Measurements from ENCODE around the gene GRIN2A. TPM values are rescaled to one million over a fixed set of nuclear protein-coding genes. Genes with fewer than 3 reads are reported as not detected.

Gene GRIN2A
- total RNA-seq, 1 donor from 2014 or later = under 0.01 TPM

- Histone ChIP-seq H3K36me3 (ENCODE audit: control insufficient read depth, insufficient read depth, low read length) (no peaks in the 10 kb centered on the region), H3K4me3 (ENCODE audit: low read depth, low read length) (no peak overlapping the region), H3K27me3 (ENCODE audit: control insufficient read depth, insufficient read depth, low read length) (no peaks in the 10 kb centered on the region)
- no peak for DNase-seq (ENCODE audit: low read depth)
- no peak for TF ChIP-seq CTCF (IDR thresholded peaks at IDR 0.05; ENCODE audit: insufficient read depth, low read length, poor library complexity, severe bottlenecking)
Observed at GRCh38 chr16:10031473-10031872, 150.8 kb downstream of the GRIN2A start.

- Histone ChIP-seq H3K4me3 (ENCODE audit: low read depth, low read length) (no peak overlapping the region), H3K36me3 (ENCODE audit: control insufficient read depth, insufficient read depth, low read length) (no peaks in the 10 kb centered on the region), H3K27me3 (ENCODE audit: control insufficient read depth, insufficient read depth, low read length) (no peaks in the 10 kb centered on the region)
- no peak for TF ChIP-seq CTCF (IDR thresholded peaks at IDR 0.05; ENCODE audit: insufficient read depth, low read length, poor library complexity, severe bottlenecking)
- no peak for DNase-seq (ENCODE audit: low read depth)
Observed at GRCh38 chr16:10028644-10029043, 153.6 kb downstream of the GRIN2A start.

- no peaks in the 10 kb centered on the region for H3K36me3 ChIP-seq (ENCODE audit: control insufficient read depth, insufficient read depth, low read length)
- no peaks in the 10 kb centered on the region for H3K27me3 ChIP-seq (ENCODE audit: control insufficient read depth, insufficient read depth, low read length)
- no peak overlapping the region for H3K4me3 ChIP-seq (ENCODE audit: low read depth, low read length)
- TF ChIP-seq CTCF (IDR thresholded peaks at IDR 0.05; ENCODE audit: insufficient read depth, low read length, poor library complexity, severe bottlenecking) = no peak
- no peak for DNase-seq (ENCODE audit: low read depth)
Observed at GRCh38 chr16:10027553-10027952, 154.7 kb downstream of the GRIN2A start.

- no peaks in the 10 kb centered on the region for H3K36me3 ChIP-seq (ENCODE audit: control insufficient read depth, insufficient read depth, low read length)
- DNase-seq (ENCODE audit: low read depth) = no peak
- no peaks in the 10 kb centered on the region for H3K27me3 ChIP-seq (ENCODE audit: control insufficient read depth, insufficient read depth, low read length)
- H3K4me3 ChIP-seq (ENCODE audit: low read depth, low read length) = no peak overlapping the region
- TF ChIP-seq CTCF (IDR thresholded peaks at IDR 0.05; ENCODE audit: insufficient read depth, low read length, poor library complexity, severe bottlenecking) = no peak
Observed at GRCh38 chr16:10026593-10026992, 155.6 kb downstream of the GRIN2A start.

GRCh38 chr16:10022098-10022497 lies 160.1 kb downstream of the GRIN2A start:
- Histone ChIP-seq H3K27me3 (ENCODE audit: control insufficient read depth, insufficient read depth, low read length) (no peaks in the 10 kb centered on the region), H3K4me3 (ENCODE audit: low read depth, low read length) (no peak overlapping the region), H3K36me3 (ENCODE audit: control insufficient read depth, insufficient read depth, low read length) (no peaks in the 10 kb centered on the region)
- no peak for TF ChIP-seq CTCF (IDR thresholded peaks at IDR 0.05; ENCODE audit: insufficient read depth, low read length, poor library complexity, severe bottlenecking)
- no peak for DNase-seq (ENCODE audit: low read depth)

- no peak for TF ChIP-seq CTCF (IDR thresholded peaks at IDR 0.05; ENCODE audit: insufficient read depth, low read length, poor library complexity, severe bottlenecking)
- Histone ChIP-seq H3K4me3 (ENCODE audit: low read depth, low read length) (no peak overlapping the region), H3K27me3 (ENCODE audit: control insufficient read depth, insufficient read depth, low read length) (no peaks in the 10 kb centered on the region), H3K36me3 (ENCODE audit: control insufficient read depth, insufficient read depth, low read length) (no peaks in the 10 kb centered on the region)
- no peak for DNase-seq (ENCODE audit: low read depth)
Observed at GRCh38 chr16:10020866-10021265, 161.4 kb downstream of the GRIN2A start.
